ENCODE results near the gene SLC35A2. TPM values are rescaled to one million over a fixed set of nuclear protein-coding genes. Genes with fewer than 3 reads are reported as not detected.

SLC35A2 gene
- total RNA-seq, 1 donor from 2014 or later: 21.9 TPM

DNA sequence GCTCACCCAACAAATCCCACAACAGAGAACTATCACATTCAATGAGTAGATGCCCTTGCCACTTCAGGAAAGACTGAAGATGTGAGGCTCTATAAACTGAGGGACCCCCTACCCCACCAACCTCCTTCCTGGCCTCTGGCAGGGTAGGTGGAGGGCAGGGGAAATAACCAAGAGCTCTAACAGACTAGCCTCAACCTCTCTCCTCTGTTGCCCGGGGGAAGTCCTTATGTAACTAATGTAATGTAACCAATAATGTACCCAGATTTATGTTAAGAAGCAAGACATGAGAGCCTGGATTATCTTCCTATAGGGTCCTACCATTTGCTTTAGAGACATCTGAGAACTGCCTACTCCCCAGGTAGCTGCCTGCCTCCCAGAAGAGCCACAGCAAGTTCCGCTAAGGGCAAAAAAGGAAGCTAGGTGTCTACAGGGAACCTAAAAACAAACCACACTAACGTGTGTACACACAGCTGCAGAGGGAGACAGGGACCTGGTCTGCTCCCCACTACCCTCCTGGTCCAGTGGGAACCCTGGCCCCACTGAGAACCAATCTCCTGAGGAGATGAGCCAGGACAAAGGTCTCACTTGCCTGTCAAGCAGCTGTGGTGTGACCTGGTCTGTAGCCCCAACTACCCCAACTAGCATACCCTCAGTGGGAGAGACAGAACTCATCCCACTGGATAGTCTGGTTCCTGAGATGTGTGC is 28.2 kb upstream of the SLC35A2 start:
- DNase-seq (ENCODE audit: low read depth) (no peak), FAIRE-seq (no peak)
- peaks cover 2% of the 10 kb centered on the region for H3K36me3 ChIP-seq (ENCODE audit: control insufficient read depth, insufficient read depth, low read length)
- H3K4me3 ChIP-seq (ENCODE audit: low read depth, low read length): no peak overlapping the region
- H3K27me3 ChIP-seq (ENCODE audit: control insufficient read depth, insufficient read depth, low read length): no peaks in the 10 kb centered on the region
- TF ChIP-seq CTCF (IDR thresholded peaks at IDR 0.05; ENCODE audit: insufficient read depth, low read length, severe bottlenecking): no peak

GRCh38 chrX:48938721-48939425 is 27.4 kb upstream of the SLC35A2 start:
- FAIRE-seq (no peak), DNase-seq (ENCODE audit: low read depth) (no peak)
- Histone ChIP-seq H3K4me3 (ENCODE audit: low read depth, low read length) (no peak overlapping the region), H3K36me3 (ENCODE audit: control insufficient read depth, insufficient read depth, low read length) (peaks cover 3% of the 10 kb centered on the region), H3K27me3 (ENCODE audit: control insufficient read depth, insufficient read depth, low read length) (no peaks in the 10 kb centered on the region)
- TF ChIP-seq CTCF (IDR thresholded peaks at IDR 0.05; ENCODE audit: insufficient read depth, low read length, severe bottlenecking): no peak

DNA sequence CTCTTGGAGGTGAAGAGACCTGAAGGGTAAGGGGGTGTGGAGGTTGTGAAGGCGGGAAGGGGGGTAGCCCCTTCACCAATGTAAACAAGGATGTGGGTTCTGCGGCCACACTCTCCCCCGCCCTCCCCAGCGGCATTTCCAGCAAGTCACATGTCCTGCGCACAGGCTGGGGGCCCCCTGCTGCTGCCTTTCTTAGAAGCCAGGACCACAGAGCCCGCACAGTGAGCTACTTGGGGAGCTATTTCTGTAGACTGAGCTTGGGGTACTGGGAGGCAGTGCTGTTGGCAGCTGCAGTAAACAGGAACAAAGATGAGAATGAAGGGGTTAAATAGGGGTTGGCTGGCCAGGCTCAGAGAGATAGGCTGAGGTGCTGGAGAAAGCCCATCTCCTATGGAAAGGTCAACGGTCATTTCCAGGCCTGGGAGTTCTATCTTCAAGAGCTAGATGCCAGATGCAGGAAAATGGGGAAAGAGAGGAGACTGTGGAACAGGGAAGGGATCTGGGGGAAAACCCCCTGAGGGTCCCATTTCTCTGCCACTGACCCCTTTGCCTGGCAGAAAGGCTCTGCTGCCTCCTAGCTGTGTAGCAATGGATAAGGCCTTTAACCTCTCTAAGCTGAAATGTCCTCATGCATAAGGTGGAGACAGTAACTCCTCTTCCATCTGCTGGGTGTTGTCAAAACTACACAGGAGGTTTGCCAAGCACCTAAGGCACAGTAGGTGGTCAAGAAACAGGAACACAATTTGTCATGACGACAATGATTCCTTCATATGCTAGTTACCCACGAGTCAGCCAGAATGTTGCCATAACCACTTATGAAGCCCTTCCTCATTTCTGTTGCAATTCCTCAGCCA is 25.8 kb upstream of the SLC35A2 start:
- Histone ChIP-seq H3K4me3 (ENCODE audit: low read depth, low read length) (no peak overlapping the region), H3K36me3 (ENCODE audit: control insufficient read depth, insufficient read depth, low read length) (peaks cover 3% of the 10 kb centered on the region), H3K27me3 (ENCODE audit: control insufficient read depth, insufficient read depth, low read length) (no peaks in the 10 kb centered on the region)
- FAIRE-seq (no peak), DNase-seq (ENCODE audit: low read depth) (no peak)
- no peak for TF ChIP-seq CTCF (IDR thresholded peaks at IDR 0.05; ENCODE audit: insufficient read depth, low read length, severe bottlenecking)

GRCh38 chrX:48936429-48937053 is 25.1 kb upstream of the SLC35A2 start:
- TF ChIP-seq CTCF (IDR thresholded peaks at IDR 0.05; ENCODE audit: insufficient read depth, low read length, severe bottlenecking): no peak
- no peaks in the 10 kb centered on the region for H3K27me3 ChIP-seq (ENCODE audit: control insufficient read depth, insufficient read depth, low read length)
- DNase-seq (ENCODE audit: low read depth) (no peak), FAIRE-seq (no peak)
- no peak overlapping the region for H3K4me3 ChIP-seq (ENCODE audit: low read depth, low read length)
- H3K36me3 ChIP-seq (ENCODE audit: control insufficient read depth, insufficient read depth, low read length): peaks cover 3% of the 10 kb centered on the region

DNA sequence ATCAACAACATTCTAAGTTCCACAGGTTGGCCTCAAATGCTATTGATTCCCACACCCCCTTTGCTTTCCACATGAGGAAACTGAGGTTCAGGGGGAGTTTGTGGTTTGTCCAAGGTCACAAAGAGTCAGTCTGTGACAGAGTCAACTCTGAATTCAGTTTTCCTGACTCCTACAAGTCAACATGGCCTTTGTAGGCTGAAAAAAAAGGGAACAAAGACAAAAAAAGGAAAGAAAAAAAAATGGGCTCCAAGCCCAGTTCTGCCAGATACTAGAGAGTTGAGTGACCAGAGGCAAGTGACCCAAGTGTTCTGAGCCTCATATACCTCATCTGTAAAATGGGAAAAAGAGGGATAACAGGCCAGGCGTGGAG is 23.8 kb upstream of the SLC35A2 start:
- DNase-seq (ENCODE audit: low read depth): no peak

More for the DNA sequence above, 23.8 kb upstream of the SLC35A2 start:
- no peak overlapping the region for H3K4me3 ChIP-seq (ENCODE audit: low read depth, low read length)
- TF ChIP-seq CTCF (IDR thresholded peaks at IDR 0.05; ENCODE audit: insufficient read depth, low read length, severe bottlenecking): no peak
- no peaks in the 10 kb centered on the region for H3K27me3 ChIP-seq (ENCODE audit: control insufficient read depth, insufficient read depth, low read length)
- no peak for FAIRE-seq
- peaks cover 3% of the 10 kb centered on the region for H3K36me3 ChIP-seq (ENCODE audit: control insufficient read depth, insufficient read depth, low read length)
